NCI-H1092 (cell line): Measurements from ENCODE around the gene OGDHL.
"Not testable (repeated sequence)": the region's sequence is repeated elsewhere in the genome, so short reads cannot be mapped to it uniquely, and the experiment has no call there.

Source experiments
- DNase-seq: peaks from one replicate; lab custom pipeline; 2025; lab: John Stamatoyannopoulos, UW

The OGDHL gene

DNA sequence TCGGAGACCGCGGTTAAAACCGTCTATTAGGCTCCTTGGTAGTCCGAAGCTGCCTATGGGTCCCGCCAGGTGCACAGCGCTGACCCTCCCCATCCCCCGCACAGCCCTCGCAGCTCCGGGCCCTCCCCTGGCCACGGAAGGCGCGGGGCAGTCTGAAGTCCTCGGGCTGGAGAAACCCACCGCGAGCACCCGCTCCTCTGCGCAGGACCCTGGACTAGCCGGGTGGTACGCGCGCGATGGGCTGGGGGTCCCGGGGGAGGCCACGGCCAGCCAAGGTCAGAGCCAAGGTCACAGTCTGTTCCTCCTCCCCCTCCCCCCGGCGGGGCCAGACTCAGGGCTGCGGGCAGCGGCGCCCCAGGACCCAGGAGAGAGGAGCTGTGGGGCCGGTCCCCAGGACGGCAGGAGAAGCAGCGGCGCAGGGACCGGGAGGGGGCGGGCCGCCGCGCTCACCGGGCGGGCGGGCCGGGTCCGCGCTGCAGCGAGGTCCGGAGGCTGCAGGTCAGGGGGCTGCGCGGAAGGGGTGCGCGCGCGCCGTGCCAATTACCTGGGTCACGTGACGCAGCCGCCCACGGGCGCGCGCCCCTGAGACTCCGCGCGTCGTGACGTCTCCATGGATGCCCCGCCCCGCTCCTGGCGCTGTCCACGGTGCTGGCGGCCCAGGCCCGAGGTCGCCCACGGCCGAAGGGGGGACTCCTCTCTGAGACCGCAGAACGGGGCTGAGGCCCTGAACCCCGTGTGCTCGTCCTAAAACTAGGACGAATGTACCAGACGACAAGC, at the start of gene OGDHL:
OGDHL (minus strand) TSS at position 535 of the 777 bp plus-strand sequence. CDS start 3,731 bp downstream, outside the sequence.
- DNase-seq, result peak; percentile 42

DNA sequence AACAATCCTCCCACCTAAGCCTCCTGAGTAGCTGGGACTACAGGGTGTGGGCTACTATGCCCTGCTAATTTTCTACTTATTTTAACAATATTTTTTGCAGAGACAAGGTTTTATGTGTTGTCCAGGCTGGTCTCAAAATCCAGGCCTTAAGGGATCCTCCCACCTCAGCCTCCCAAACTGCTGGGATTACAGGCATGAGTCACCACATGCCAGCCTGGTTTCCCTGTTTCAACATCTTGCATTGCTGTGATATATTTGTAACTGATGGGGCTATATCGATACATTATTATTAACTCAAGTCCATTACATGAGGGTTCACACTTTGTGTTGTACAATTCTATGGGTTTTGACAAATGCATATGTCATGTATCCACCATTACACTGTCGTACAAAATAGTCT, 41.9 kb upstream of the OGDHL start:
- no peak for DNase-seq

DNA sequence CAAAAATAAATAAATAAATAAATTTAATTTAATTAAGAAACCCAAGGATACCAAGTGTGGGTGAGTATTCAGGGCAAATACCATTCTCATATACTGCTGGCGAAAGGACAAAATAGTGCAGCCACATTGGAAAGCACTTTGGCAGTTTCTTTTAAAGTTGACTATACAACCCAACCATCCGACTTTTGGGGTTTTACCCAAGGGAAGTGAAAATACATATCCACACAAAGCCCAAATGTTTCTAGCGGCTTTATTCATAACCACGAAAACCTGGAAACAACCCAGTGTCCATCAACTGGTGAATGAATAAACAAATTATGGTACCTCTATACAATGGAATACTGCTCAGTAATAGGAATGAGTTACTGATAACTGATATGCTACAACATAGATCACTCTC, 36.2 kb upstream of the OGDHL start:
- no peak for DNase-seq

DNA sequence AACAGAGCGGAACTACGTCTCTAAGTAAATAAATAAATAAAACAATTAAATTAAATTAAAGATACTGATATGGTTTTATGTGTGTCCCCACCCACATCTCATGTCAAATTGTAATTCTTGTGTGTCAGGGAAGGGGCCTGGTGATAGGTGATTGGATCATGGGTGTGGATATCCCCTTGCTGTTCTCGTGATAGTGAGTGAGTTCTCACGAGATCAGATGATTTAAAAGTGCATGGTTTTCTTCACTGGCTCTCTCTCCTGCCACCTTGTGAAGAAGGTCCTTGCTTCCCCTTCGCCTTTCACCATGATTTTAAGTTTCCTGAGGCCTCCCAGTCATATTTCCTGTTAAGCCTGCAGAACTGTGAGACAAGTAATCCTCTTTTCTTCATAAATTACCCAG, 29.0 kb upstream of the OGDHL start:
- DNase-seq, result no peak

DNA sequence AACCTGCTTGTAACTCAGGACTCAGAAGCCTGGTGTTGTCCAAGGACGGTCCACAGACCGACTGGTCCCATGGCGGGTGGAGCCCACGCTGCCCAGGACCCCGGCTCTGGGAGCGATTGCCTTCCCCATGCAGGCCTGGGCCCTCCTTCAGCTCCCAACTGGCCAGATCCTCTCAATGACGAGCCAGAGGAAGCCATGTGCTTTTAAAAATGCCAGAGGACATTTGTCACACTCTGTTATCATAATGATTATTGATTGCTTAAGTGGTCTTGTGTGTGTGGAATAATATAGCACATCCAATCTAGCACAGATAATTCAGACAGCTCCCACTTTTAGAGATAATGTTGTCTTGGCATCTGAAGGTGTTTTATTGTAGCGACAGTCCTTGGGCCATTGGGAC, 22.6 kb upstream of the OGDHL start:
- no peak for DNase-seq

DNA sequence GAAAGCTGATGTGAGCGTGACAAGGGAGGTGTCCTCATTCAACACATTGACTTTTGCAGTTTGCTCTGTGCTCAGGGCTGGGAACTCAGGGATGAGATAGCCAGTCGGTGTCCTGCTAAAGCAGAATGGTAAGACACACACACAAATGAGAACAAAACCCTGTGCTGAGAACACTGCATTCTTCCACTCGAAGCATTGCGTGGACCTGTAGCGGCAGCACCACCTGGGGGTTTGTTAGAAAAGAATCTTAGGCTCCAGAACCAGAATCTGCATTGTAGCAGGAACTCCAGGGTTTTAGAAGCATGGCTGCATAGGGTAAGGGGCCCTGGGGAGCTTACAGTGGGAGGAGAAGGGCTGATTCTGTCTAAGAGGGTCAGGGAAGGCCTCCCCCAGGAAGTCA, 21.5 kb upstream of the OGDHL start:
- DNase-seq, result no peak

DNA sequence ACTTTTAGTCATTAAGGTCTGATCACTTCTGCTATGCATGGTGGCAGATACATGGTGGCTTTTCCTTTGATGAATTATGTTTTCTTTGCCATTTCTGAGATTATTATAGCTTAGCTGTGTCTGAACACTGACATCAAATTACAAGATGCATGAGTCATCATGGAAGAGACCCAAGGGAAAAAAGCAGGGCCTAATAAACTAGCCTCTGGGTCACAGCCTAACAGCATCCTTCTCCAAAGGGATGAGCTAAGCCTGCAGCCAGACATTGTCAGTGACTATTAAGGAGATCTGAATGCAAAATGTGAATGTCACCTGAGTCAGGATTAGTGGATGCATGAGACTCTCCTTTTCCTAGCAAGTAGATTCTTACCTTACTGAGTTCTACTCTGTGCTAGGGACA, 19.1 kb upstream of the OGDHL start:
- DNase-seq, result no peak

DNA sequence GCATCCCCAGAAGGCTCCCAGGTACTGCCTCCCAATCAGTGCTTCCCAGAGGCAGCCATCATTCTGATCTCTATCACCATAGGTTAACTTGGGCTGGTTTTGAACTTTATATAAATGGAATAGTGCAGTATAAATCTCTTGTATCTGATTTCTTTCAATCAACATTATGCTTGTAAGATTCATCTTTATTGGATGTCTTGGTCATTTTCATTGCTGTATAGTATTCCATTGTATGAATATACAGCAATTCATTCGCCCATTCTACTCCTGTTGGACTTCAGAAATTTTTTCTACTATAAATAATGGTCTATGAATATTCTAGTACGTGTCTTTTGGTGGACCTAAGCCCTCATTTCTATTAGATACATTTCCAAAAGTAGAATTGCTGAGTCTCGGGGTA, 16.1 kb upstream of the OGDHL start:
- no peak for DNase-seq

DNA sequence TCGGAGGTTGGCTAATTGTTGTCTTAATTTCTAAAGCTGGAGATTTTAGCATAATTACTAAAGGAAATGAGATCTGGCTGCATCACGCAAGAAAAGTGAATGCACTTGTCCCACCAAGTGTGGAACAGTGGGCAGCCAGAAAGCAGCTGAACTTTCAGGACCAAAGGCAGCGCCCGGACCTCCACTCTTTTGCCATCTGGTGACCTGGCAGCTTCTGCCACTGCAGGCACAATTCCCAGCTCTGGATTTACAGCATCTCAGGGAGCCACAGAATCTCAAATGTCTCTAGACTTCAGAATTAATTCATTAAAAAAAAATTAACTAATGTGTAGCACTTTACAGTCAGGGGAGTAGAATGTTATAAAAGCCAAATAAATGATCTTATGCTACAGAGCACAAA, 14.7 kb upstream of the OGDHL start:
- DNase-seq, result no peak

DNA sequence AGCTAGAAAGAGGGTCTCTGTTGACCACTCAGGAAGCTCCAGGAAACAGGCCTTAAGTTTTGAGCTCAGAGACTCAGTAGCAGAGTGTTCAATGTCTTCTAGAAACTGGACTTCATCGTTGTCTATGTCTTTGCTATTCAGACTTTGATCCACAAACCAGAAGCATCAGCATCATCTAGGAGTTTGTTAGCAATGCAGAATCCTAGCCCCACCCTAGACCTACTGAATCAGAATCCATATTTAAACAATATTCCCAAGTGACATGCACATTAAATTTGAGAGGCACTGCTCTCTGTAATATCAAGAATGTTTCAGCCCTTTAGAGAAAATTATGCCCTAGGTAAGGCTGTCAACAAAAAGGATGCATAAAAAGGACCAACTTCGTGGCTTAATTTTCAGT, 12.9 kb upstream of the OGDHL start:
- DNase-seq, result no peak

DNA sequence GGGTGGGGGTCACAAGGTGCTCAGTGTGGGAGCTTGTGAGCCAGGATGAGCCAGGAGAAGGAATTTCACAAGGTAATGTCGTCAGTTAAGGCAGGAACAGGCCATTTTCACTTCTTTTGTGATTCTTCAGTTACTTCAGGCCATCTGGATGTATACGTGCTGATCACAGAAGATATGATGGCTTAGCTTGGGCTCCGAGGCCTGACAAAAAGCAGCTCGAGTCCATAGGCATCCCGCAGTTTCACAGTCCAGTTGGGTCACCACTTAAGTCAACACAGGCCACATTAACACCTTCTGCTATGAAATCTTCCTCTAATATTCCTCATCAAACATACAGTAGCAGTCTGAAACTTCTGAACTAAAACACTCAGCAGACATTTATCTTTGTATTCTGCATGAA, 10.8 kb upstream of the OGDHL start:
- not testable (repeated sequence) for DNase-seq

DNA sequence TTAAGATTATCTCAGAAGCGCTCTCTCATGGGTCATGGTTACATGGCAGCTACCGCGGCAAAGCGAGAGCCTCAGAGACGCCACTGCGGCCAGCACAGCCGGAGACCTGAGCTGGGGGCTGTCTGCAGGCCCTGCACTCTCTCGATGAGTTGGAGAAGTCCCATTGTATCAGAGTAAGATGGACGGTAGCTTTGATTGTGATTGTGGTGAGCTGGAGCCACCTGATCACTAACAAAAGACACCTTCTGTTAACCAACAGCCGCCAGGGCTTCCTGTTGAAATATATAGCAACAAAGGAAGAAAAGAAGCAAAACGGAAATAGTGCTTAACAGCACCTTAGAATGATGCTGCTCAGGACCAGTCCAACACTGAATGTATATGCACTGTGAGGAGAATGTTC, 8.9 kb upstream of the OGDHL start:
- DNase-seq, result not testable (repeated sequence)

DNA sequence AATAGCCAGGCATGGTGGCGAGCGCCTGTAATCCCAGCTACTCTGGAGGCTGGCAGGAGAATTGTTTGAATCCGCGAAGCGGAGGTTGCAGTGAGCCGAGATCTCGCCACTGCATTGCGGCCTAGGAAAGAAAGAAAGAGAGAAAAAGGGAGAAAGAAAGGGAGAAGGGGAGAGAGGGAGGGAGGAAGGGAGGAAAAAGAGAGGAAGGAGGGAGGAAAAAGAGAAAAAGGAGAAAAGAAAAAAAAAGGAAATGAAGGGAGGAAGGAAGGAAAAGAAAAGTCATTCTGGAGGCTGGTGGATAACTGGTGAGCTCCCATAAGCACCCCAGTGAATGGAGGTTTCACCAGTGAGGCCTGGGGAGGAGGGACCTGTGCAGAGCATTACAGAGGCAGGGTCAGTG, 7.6 kb upstream of the OGDHL start:
- DNase-seq, result no peak

DNA sequence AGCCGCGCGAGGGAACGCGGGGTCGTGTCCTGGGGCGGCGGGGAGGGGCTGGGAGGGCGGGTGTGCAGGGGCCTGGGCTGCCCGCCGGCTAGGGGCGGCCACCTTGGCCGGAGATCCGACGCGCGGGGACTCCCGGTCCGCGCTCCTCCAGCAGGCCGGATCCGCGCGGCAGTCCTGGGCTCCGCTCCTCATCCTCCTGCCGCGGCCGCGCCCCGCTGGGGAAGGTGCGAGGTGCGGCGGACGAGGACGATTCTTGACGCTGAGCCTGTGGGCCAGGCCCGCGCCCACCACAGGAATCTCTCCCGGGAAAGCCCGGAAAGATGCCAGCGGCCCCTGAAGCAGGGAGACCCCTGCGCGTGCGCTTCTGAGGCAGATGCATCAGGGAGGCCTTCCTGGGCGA, 6.6 kb upstream of the OGDHL start:
- DNase-seq, result no peak

DNA sequence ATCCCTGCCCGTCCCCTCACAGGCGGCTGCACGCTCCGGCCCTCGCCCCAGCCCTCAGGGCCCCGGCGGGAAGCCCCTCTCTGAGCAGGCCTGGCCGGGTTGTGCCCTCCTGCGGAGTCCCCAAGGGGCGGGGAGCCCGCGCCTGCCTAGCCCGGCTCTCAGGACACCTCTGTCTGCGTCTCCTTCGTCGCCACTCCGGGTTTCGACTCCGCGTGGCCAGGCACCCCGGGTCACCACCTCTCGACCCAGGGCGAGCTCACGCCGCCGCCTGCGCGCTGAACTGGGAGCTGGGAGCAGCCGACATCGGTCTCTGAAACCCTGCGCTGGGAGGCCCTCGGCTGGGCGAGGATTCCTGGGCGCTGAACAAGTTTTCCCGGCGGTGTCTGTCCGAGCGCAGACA, 6.2 kb upstream of the OGDHL start:
- DNase-seq, result no peak

DNA sequence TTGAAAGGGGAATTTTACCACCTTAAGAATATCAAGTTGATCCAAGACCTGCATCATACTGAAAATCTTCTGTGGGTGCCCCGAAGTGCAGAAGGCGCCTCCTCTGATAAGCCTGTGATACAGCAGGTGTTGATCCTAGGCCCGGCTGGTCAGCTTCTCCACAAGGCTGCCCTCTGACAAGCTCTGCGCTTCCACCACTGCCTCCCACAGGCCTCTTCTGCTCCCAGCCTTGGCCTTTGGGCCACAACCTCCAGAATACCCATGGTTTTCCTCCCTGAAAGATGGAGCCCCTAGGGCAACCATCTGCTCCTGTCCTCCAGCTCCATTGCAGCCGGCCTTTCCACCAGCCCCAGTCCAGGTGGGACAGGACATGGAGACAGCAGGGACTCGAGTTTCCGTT, 5.6 kb upstream of the OGDHL start:
- no peak for DNase-seq

DNA sequence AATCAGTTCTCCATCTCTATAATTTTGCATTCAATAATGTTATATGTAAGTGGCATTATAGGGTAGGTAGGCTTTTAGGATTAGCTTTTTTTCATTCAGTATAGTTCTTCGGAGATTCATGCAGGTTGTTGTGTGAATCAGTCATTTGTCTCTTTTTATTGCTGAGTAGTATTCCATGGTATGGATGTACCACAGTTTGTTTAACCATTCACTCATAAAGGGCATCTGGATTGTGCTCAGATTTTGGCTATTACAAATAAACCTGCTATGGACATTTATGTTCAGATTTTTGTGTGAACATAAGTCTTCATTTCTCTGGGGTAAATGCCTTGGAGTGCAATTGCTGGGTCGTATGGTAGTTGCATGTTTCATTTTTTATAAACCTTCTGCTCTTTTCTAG, 4.4 kb upstream of the OGDHL start:
- no peak for DNase-seq

DNA sequence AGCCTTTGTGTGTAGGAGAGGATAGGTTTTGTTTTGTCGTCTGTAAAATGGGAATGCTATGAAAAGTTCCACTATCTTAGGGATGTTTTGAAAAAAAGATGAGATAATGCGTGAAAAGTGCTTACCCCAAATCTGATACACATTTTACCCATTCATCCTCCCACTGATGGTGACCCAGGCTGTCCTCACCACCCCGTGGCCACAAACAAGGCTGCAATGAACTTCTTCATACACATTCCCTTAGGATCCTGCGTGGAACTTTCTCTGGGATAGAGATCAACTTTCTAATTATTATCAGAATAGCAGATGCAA, 399 bp upstream of the OGDHL start:
- DNase-seq, result no peak

DNA sequence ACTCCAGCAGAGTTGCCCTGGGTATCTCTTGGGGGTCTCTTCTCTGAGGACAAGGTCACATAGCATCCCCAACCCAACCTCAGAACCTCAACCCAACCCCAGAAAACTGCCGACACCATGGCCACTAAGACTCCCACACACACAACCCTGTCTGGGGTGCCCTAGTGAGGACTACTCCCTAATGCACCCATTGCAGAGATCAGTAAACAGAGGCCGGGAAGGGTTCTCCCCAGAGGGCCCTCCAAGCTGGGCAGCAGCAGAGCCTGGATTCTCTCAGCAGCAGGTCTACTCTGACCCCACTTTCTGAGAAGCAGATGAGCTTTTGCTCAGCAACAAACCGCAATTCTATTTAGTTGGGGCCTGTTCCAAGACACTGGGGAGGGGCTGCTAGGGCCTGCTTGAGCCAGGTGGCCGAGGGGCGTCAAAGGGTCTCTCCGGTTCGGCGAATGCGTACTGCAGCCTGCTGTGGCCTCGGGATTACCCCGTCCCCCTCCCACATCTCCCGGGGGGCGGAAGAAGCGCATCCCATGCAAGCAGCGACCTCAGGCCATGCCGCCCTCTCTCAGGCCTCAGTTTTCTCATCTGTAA, 828 bp downstream of the OGDHL start:
- DNase-seq, result peak; percentile 13

DNA sequence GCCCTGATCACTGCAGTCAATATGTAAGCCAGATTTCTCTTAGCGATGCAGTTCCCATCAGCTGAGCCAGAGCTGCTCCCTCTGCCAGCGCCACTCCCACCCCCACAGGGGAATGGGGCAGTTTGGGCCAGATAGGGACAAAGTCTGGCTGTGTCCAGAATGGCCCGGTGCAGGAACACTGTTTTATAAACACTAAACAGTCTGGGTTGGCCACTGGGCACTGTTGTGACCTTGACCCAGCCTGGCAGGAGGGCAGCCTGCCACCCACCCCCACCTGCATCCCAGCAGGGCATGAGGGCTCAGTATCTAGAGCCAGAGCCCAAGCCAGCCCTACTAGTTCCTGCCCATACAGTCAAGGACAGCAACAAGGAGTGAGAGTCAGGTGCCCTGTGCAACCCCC, 1.3 kb downstream of the OGDHL start:
- no peak for DNase-seq

DNA sequence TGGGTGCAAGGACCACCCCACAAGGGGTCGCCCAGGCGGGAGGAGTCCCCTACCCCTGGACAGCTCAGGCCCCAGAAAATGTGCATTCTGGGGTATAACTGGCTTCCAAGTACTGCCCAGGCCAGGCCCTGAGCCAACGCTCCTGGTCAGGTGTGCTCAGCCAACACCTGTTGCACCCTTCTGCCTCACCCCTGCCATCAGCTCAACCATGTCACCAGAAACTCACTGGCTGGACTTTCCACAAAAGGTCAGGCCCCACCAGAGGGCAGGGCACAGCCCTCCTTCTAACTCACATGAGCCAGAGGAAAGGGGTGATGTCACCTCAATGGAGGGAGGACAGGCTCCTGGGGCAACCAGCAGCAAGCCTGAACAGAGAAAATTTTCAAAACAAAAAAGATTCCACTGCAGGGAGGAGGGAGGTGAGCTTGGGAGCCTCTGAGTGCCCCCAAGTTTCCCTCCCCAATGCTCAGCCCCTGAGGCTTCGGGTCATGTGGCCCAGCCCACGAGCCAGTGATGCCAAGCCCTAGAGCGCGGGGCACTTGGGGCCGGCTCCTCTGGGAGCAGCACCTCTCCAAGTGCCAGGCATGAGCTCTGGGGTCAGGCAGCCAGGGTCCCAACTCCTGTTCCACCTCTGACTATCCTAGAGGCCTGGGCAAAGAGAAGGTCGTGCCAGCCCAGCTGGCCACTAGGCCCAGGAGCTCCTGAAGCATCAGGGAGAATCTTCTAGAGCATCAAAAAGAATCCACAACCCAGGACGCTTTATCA, 2.2 kb downstream of the OGDHL start:
- DNase-seq, result no peak

DNA sequence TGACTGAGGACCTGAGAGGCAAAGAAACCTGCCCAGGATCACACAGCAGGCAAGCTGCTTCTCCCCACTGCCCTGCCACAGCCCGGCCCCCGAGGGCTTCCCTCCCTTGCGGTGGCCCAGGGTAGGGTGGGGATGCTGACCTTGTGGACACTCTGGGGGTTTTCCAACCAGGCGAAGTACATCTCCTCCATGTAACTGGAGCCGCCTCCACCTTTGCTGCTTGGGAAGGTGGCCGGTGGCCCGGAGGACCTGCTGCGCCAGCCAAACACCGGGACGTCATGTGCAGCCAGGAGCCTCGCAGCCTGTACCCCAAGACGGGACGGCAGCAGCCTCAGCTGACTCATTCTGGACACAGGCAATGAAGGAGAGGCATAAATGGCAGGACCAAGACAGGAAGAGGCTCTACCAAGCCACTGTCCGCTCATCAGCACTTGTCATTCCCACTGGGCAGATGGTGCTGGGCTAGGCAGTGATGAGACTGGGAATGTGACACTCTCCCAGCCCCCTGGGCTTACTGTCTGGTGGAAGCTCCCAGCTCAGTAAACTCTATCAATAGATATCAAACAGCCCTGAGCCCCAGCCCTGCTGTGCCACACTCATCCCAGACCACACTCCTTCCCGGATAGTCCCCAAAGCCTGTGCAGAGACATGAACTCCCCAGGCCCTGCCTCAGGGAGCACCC, 3.7 kb downstream of the OGDHL start:
- no peak for DNase-seq

DNA sequence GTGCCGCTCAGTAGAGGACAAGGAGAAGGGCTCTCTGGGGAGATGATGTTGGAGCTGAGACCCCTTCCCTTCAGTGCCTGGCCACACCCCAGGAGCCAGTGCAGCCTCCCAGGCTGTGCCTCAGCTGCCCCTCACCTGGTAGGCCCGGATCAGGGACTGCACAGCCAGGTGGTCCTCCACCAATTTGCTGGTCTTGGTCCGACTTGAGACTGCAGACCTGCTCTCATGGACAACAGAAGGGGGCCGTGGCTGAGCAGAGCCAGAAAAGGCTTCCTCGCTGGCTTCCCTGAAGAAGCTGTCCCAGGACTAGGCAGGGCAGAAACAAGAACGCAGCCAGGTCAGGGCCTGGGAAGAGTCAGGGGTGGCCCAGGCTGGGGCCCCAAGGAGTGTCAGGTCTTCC, 5.5 kb downstream of the OGDHL start:
- DNase-seq, result no peak
